ENCODE results near the gene ASB8.

- TF ChIP-seq CTCF (conservative IDR thresholded peaks at IDR 0.05; ENCODE audit: low read depth, low read length) (no peak), EZH2phosphoT487 (IDR thresholded peaks at IDR 0.05; ENCODE audit: borderline replicate concordance, low read length) (no peak), EZH2 (IDR thresholded peaks at IDR 0.05; ENCODE audit: low read length, unreplicated experiment) (no peak)
These were observed 13.4 kb downstream of the ASB8 start for GRCh38 chr12:48143898-48144297.
